Hepatocyte (in vitro differentiated cells): ENCODE measurements around the gene CRABP2. TPM values are rescaled to one million over a fixed set of nuclear protein-coding genes. Genes with fewer than 3 reads are reported as not detected.
A peak's percentile ranks its signal among the peaks of the same experiment; 100 is the strongest.

Experiments used
- DNase-seq: peaks from one replicate; pipeline ENCODE4 v3.0.0-alpha.2; 2016; ENCODE audit warnings: low spot score
- H2AFZ ChIP-seq: fragments of 200-600 bp; sonication (generic); 2 replicates; pipeline ENCODE4 v1.6.0; 2016; ENCODE audit warnings: antibody characterized with exemption, mild to moderate bottlenecking
- H3K27ac ChIP-seq: fragments of 200-600 bp; sonication (generic); 2 replicates; pipeline ENCODE4 v1.5.1; 2016; ENCODE audit warnings: mild to moderate bottlenecking
- H3K27me3 ChIP-seq: fragments of 200-600 bp; sonication (generic); 2 replicates; pipeline ENCODE4 v1.6.1; 2016
- H3K36me3 ChIP-seq: fragments of 200-600 bp; sonication (generic); replicated peaks from 2 replicates; pipeline ENCODE4 v1.5.1; 2016; ENCODE audit warnings: low read depth; ENCODE audit not compliant: insufficient read depth
- H3K4me1 ChIP-seq: fragments of 200-600 bp; sonication (generic); 2 replicates; pipeline ENCODE4 v1.5.1; 2016; ENCODE audit warnings: mild to moderate bottlenecking, moderate library complexity; ENCODE audit not compliant: insufficient read depth
- H3K4me2 ChIP-seq: fragments of 200-600 bp; sonication (generic); 2 replicates; pipeline ENCODE4 v1.6.0; 2016
- H3K4me3 ChIP-seq: fragments of 200-600 bp; sonication (generic); 2 replicates; pipeline ENCODE4 v1.5.1; 2016; ENCODE audit warnings: mild to moderate bottlenecking
- H3K79me2 ChIP-seq: fragments of 200-600 bp; sonication (generic); 2 replicates; pipeline ENCODE4 v1.6.0; 2017; ENCODE audit warnings: mild to moderate bottlenecking
- H3K9me2 ChIP-seq: fragments of 200-600 bp; sonication (generic); replicated peaks from 2 replicates; pipeline ENCODE4 v1.6.0; 2017; ENCODE audit warnings: mild to moderate bottlenecking; ENCODE audit not compliant: insufficient read depth
- H3K9me3 ChIP-seq: fragments of 200-600 bp; sonication (generic); 2 replicates; pipeline ENCODE4 v1.5.1; 2016; ENCODE audit warnings: low read depth, mild to moderate bottlenecking
- H4K20me1 ChIP-seq: fragments of 200-600 bp; sonication (generic); 2 replicates; pipeline ENCODE4 v1.6.0; 2016; ENCODE audit warnings: mild to moderate bottlenecking; ENCODE audit not compliant: insufficient read depth, poor library complexity, severe bottlenecking
- EZH2 ChIP-seq: fragments of 200-600 bp; sonication (generic); IDR thresholded peaks from 2 replicates; pipeline ENCODE4 v1.6.1; 2016; ENCODE audit warnings: antibody characterized with exemption, mild to moderate bottlenecking, borderline replicate concordance
- EZH2phosphoT487 ChIP-seq: fragments of 200-600 bp; sonication (generic); IDR thresholded peaks from one replicate; pipeline ENCODE4 v1.6.1; 2018; ENCODE audit warnings: antibody characterized with exemption, mild to moderate bottlenecking, low read depth, moderate library complexity; ENCODE audit not compliant: unreplicated experiment, severe bottlenecking
- WGBS: methylation state at CpG from one replicate; pipeline ENCODE4 v1.1.6; 2016; ENCODE audit warnings: low lambda C conversion rate; ENCODE audit errors: missing lambda C conversion rate; 5-methylcytosine and 5-hydroxymethylcytosine counted together
- polyA plus RNA-seq: library from polyadenylated mRNA; unstranded; fragments of >200 nt; fragmentation: Nextera tagmentation; extraction: Ambion mirVana; gene quantifications from 2 replicates; pipeline ENCODE4 v1.2.1, GENCODE V29; 2016
- total RNA-seq: library from RNA; depleted of rRNA; stranded (reverse); fragments of >200 nt; gene quantifications from 2 replicates; pipeline ENCODE4 v1.2.3, GENCODE V29; 2014
- TF ChIP-seq, protein P1 (sequence below): fragments of 200-600 bp; sonication (generic); IDR thresholded peaks from 2 replicates; pipeline ENCODE4 v1.5.1; 2016; ENCODE audit warnings: antibody characterized with exemption, mild to moderate bottlenecking; ENCODE audit not compliant: poor library complexity

The CRABP2 gene
- total and polyA plus RNA-seq, 2 experiments from 2014 or later = 93.5 to 171 TPM

DNA sequence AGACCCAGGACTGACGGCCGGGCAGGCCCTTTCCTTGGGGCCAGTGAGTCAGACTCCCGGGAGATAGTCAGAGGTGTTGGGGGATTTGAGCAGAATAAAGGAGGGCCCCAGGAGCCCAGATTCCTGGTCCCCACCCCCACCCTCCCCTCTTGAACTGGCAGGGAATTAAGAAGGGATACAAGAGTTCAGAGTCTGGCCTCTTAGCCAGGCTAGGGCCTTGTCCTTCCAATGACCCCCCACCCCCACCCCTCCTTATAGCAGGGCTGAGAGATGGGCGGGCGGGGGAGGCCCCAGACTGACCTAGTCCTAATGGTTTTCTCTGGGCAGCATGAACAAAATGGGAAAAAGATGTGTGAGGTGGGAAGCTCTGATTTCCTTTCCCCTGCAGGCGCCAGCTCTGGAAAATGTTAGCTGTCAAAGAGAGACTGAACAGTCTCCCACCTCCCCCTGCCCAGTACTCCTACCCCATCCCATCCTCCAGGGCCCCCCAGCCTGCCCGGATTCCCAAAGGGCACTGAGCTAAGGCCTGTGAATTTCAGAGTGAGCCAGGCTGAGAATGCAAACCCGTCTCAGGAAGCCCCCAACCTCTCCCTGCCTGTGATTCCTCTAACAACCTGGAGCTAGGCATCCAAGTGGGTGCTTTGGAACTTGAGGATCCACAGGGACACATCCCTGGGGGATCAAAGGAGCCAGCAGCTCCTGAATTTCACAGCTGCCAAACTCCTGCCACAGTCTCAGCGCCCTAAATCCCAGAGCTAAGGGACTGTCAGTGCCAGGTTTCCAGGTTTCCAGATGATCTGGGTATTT lies 5.8 kb upstream of the CRABP2 start:
- no peaks in the 10 kb centered on the region for H4K20me1 ChIP-seq
- no peaks in the 10 kb centered on the region for H3K79me2 ChIP-seq
- no peak overlapping the region for H2AFZ ChIP-seq
- no peaks in the 10 kb centered on the region for H3K9me2 ChIP-seq
- H3K9me3 ChIP-seq = no peaks in the 10 kb centered on the region
- H3K27me3 ChIP-seq = no peaks in the 10 kb centered on the region
- peak overlapping the region; percentile 49 for H3K4me2 ChIP-seq
- H3K4me1 ChIP-seq = peaks cover 63% of the 10 kb centered on the region
- TF ChIP-seq EZH2phosphoT487 (no peak), EZH2 (no peak)
- TF ChIP-seq, protein P1, sequence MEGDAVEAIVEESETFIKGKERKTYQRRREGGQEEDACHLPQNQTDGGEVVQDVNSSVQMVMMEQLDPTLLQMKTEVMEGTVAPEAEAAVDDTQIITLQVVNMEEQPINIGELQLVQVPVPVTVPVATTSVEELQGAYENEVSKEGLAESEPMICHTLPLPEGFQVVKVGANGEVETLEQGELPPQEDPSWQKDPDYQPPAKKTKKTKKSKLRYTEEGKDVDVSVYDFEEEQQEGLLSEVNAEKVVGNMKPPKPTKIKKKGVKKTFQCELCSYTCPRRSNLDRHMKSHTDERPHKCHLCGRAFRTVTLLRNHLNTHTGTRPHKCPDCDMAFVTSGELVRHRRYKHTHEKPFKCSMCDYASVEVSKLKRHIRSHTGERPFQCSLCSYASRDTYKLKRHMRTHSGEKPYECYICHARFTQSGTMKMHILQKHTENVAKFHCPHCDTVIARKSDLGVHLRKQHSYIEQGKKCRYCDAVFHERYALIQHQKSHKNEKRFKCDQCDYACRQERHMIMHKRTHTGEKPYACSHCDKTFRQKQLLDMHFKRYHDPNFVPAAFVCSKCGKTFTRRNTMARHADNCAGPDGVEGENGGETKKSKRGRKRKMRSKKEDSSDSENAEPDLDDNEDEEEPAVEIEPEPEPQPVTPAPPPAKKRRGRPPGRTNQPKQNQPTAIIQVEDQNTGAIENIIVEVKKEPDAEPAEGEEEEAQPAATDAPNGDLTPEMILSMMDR = no peak
- H3K36me3 ChIP-seq = no peaks in the 10 kb centered on the region
- WGBS = 39% methylated on average over 6 of the region's 9 CpGs
- H3K27ac ChIP-seq = peak overlapping the region; percentile 88
- H3K4me3 ChIP-seq = no peak overlapping the region
- DNase-seq = no peak

DNA sequence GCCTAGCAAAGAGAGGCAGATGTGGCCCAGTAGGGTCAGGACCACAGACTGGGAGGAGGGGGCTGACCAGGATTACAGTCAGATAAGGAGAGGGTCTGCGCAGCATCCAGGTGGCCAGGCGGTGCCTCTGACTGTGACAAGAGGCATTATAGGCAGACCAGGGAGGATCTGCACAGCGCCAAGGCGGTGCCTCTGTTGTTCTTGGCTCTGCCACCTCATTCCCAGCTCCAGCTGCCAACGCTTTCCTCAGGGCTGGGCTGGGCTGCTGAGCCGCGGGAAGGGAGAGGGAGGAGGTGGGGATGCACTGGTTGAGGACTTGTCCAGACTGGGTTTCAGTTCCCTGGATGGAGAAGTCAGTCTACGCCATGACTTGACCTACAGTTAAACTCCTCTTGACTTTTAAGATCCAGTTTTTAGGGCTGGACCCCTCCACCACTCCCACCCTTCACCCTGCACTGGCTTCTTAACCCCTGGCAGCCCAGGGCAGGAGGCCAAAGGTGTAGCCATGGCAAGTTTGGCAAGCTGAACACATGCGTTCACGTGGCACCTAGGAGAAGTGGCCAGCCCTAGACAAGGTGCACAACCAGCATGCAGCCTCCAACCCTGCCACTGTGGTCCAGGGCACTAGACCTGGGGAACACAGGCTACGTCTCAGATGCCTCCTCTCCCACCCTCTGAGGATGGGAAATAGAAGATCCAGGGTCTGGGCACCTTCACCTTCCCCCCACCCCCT lies 4.5 kb upstream of the CRABP2 start:
- H3K27me3 ChIP-seq = no peaks in the 10 kb centered on the region
- no peak overlapping the region for H3K4me3 ChIP-seq
- TF ChIP-seq EZH2phosphoT487 (no peak), EZH2 (no peak)
- TF ChIP-seq, protein P1 = no peak
- whole genome bisulfite sequencing = 66% methylated on average over 11 of the region's 11 CpGs
- peaks cover 76% of the 10 kb centered on the region for H3K4me1 ChIP-seq
- H3K36me3 ChIP-seq = no peaks in the 10 kb centered on the region
- DNase-seq = peak; percentile 59
- H3K4me2 ChIP-seq = peak overlapping the region; percentile 92
- H3K79me2 ChIP-seq = peaks cover 3% of the 10 kb centered on the region
- no peaks in the 10 kb centered on the region for H3K9me2 ChIP-seq
- peak overlapping the region; percentile 97 for H3K27ac ChIP-seq
- H4K20me1 ChIP-seq = no peaks in the 10 kb centered on the region
- no peaks in the 10 kb centered on the region for H3K9me3 ChIP-seq
- no peak overlapping the region for H2AFZ ChIP-seq

DNA sequence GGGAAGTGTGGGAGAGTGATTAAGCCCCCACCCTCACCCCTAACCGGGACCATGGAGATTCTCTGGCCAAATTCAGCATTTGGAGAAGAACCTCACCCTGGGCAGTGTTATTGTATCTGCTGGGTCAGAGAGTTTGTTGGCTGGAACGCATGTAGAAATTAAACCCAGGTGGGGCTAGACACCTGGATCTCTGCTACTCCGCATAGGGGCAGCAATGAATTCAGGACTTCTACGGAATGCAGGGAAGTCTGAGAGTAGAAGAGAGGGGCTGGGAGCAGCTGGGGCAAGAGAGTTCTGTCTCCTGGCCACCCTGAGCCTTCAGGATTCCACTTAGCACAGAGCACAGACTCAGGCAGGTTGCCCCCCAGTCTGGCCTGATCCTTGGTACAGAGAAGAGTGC lies 3.6 kb upstream of the CRABP2 start:
- Histone ChIP-seq H3K9me3 (no peaks in the 10 kb centered on the region), H3K4me3 (no peak overlapping the region), H4K20me1 (no peaks in the 10 kb centered on the region), H3K36me3 (no peaks in the 10 kb centered on the region), H3K9me2 (no peaks in the 10 kb centered on the region), H3K79me2 (peaks cover 11% of the 10 kb centered on the region), H3K4me1 (peaks cover 85% of the 10 kb centered on the region), H3K27me3 (no peaks in the 10 kb centered on the region), H2AFZ (no peak overlapping the region), H3K27ac (peak overlapping the region; percentile 97), H3K4me2 (peak overlapping the region; percentile 92)
- TF ChIP-seq, protein P1 = no peak
- TF ChIP-seq EZH2 (no peak), EZH2phosphoT487 (no peak)
- WGBS = 57% methylated on average over 4 of the region's 4 CpGs
- no peak for DNase-seq
